ENCODE data around the gene MED12.

The MED12 gene

DNA sequence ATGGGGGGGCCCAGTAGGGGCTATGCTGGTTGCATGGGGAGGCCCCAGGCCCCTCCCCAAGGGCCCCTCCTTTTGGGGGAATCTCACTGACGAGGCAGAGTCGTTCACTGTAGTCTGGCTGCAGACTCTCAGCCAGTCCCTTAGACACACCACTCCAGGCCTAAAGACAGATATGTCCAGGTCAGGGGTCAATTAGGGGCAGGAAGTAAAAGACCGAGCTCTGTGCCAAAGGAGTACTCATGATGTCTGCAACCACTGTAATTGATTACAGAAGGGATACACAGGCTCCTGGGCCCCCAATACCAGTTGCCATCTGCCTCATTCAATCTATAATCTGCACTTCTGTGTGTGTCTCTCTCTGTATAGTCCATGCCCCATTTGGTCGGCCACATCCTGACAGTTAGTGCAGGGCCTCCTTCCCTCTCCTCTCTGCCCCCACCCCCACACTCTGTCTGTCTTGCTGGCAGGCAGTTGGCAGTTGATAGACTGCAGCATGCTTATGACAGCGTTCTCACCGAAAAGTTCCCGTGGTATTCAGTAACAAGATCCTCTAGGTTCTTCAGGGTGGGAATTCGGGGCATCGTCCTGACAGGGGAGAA lies 10.5 kb upstream of the MED12 start:
- ChIA-PET POLR2A (no interaction called here), CTCF (interaction anchor here (0.6 kb wide), 1 partner anchor 1614 kb away, joined by 3 read pairs; no protein-coding TSS in a partner anchor)
- Histone ChIP-seq H3K4me3 (ENCODE audit: low read depth, low read length) (no peak overlapping the region), H3K27ac (ENCODE audit: extremely low read depth, low read depth, low read length) (no peak overlapping the region), H3K36me3 (ENCODE audit: control insufficient read depth in 2 of 2, insufficient read depth in 1 of 2, low read length in 2 of 2) (no peaks in the 10 kb centered on the region), H3K9me3 (ENCODE audit: control insufficient read depth, insufficient read depth, low read depth, low read length) (no peaks in the 10 kb centered on the region), H3K4me1 (ENCODE audit: control insufficient read depth, insufficient read depth, low read length) (no peaks in the 10 kb centered on the region)
- TF ChIP-seq ZNF548 (tag by site-specific recombination; IDR thresholded peaks at IDR 0.05) (no peak), ZNF513 (tag by site-specific recombination; IDR thresholded peaks at IDR 0.05) (no peak)

GRCh38 chrX:71109051-71109450 lies 9.3 kb upstream of the MED12 start:
- ChIA-PET CTCF (no interaction called here), POLR2A (no interaction called here)
- no peaks in the 10 kb centered on the region for H3K36me3 ChIP-seq (ENCODE audit: control insufficient read depth in 2 of 2, insufficient read depth in 1 of 2, low read length in 2 of 2)
- no peak overlapping the region for H3K27ac ChIP-seq (ENCODE audit: extremely low read depth, low read depth, low read length)
- H3K9me3 ChIP-seq (ENCODE audit: control insufficient read depth, insufficient read depth, low read depth, low read length), result no peaks in the 10 kb centered on the region
- H3K4me3 ChIP-seq (ENCODE audit: low read depth, low read length), result no peak overlapping the region
- no peak for TF ChIP-seq ZBTB6 (tag by site-specific recombination; IDR thresholded peaks at IDR 0.05)
- no peak for TF ChIP-seq SALL2 (tag by site-specific recombination; IDR thresholded peaks at IDR 0.05; ENCODE audit: borderline replicate concordance)
- no peak for TF ChIP-seq ZBTB1 (tag by site-specific recombination; IDR thresholded peaks at IDR 0.05)
- TF ChIP-seq REST (tag by site-specific recombination; IDR thresholded peaks at IDR 0.05), result no peak
- TF ChIP-seq, protein P1, sequence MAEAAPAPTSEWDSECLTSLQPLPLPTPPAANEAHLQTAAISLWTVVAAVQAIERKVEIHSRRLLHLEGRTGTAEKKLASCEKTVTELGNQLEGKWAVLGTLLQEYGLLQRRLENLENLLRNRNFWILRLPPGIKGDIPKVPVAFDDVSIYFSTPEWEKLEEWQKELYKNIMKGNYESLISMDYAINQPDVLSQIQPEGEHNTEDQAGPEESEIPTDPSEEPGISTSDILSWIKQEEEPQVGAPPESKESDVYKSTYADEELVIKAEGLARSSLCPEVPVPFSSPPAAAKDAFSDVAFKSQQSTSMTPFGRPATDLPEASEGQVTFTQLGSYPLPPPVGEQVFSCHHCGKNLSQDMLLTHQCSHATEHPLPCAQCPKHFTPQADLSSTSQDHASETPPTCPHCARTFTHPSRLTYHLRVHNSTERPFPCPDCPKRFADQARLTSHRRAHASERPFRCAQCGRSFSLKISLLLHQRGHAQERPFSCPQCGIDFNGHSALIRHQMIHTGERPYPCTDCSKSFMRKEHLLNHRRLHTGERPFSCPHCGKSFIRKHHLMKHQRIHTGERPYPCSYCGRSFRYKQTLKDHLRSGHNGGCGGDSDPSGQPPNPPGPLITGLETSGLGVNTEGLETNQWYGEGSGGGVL (tag by site-specific recombination; IDR thresholded peaks at IDR 0.05), result no peak
- no peak for TF ChIP-seq ZNF488 (tag by site-specific recombination; IDR thresholded peaks at IDR 0.05)
- TF ChIP-seq KLF1 (tag by site-specific recombination; IDR thresholded peaks at IDR 0.05), result no peak
- TF ChIP-seq ZIC2 (tag by site-specific recombination; IDR thresholded peaks at IDR 0.05), result no peak
- no peaks in the 10 kb centered on the region for H3K4me1 ChIP-seq (ENCODE audit: control insufficient read depth, insufficient read depth, low read length)

- Histone ChIP-seq H3K4me1 (ENCODE audit: control insufficient read depth, insufficient read depth, low read length) (no peaks in the 10 kb centered on the region), H3K27ac (ENCODE audit: extremely low read depth, low read depth, low read length) (no peak within 1 kb of the TSS), H3K36me3 (ENCODE audit: control insufficient read depth in 2 of 2, insufficient read depth in 1 of 2, low read length in 2 of 2) (no peaks in the 10 kb centered on the region), H3K4me3 (ENCODE audit: low read depth, low read length) (no peak within 1 kb of the TSS), H3K9me3 (ENCODE audit: control insufficient read depth, insufficient read depth, low read depth, low read length) (no peaks in the 10 kb centered on the region)
- POLR2A ChIA-PET, result no interaction called here
- CTCF ChIA-PET, result interaction anchor here (0.9 kb wide), 2 partner anchors 14 to 16 kb away, joined by 3 read pairs; no protein-coding TSS in a partner anchor
- TF ChIP-seq ZBTB1 (tag by site-specific recombination; IDR thresholded peaks at IDR 0.05) (no peak), ZNF707 (tag by site-specific recombination; IDR thresholded peaks at IDR 0.05) (no peak), ZNF624 (tag by site-specific recombination; IDR thresholded peaks at IDR 0.05) (no peak), ZNF837 (tag by site-specific recombination; IDR thresholded peaks at IDR 0.05) (no peak), ZBTB7A (tag by site-specific recombination; IDR thresholded peaks at IDR 0.05; ENCODE audit: low read depth) (no peak), OSR2 (tag by site-specific recombination; IDR thresholded peaks at IDR 0.05) (no peak), ZNF214 (tag by site-specific recombination; IDR thresholded peaks at IDR 0.05; ENCODE audit: borderline replicate concordance) (no peak), GLI2 (tag by site-specific recombination; IDR thresholded peaks at IDR 0.05; ENCODE audit: borderline replicate concordance, low read depth) (no peak), ZNF621 (tag by site-specific recombination; IDR thresholded peaks at IDR 0.05) (no peak), ZBTB8A (tag by site-specific recombination; IDR thresholded peaks at IDR 0.05) (no peak), ZNF433 (tag by site-specific recombination; IDR thresholded peaks at IDR 0.05; ENCODE audit: low read depth) (no peak), ZNF777 (tag by site-specific recombination; IDR thresholded peaks at IDR 0.05; ENCODE audit: borderline replicate concordance) (no peak), ZNF266 (tag by site-specific recombination; IDR thresholded peaks at IDR 0.05; ENCODE audit: low read depth) (no peak)
Measured at GRCh38 chrX:71111141-71111843, 7.1 kb upstream of the MED12 start, which contains the start of gene IL2RG. TSS of gene IL2RG (minus strand) at chrX:71111577. CDS start at chrX:71111539, 38 bp downstream.
